Fibroblast of villous mesenchyme (primary cell): ENCODE measurements around the gene DAB2. TPM values are rescaled to one million over a fixed set of nuclear protein-coding genes. Genes with fewer than 3 reads are reported as not detected.
"Not testable (repeated sequence)": the region's sequence is repeated elsewhere in the genome, so short reads cannot be mapped to it uniquely, and the experiment has no call there.

Source experiments
- DNase-seq: peaks from one replicate; pipeline ENCODE4 v3.0.0-alpha.2; 2010; ENCODE audit warnings: low read depth
- H3K4me3 ChIP-seq: 2 replicates; pipeline ENCODE4 v1.5.1; 2011; ENCODE audit warnings: low read depth, mild to moderate bottlenecking, low read length
- CTCF ChIP-seq: IDR thresholded peaks from 2 replicates; pipeline ENCODE4 v1.5.1; 2012; ENCODE audit warnings: low read depth, mild to moderate bottlenecking, low read length; ENCODE audit not compliant: insufficient read depth
- total RNA-seq: library from RNA; depleted of rRNA; stranded (reverse); fragments of >200 nt; gene quantifications from 2 replicates; pipeline ENCODE4 v1.2.3, GENCODE V29; 2012

The DAB2 gene
- total RNA-seq, 1 donor: 332 TPM

DNA sequence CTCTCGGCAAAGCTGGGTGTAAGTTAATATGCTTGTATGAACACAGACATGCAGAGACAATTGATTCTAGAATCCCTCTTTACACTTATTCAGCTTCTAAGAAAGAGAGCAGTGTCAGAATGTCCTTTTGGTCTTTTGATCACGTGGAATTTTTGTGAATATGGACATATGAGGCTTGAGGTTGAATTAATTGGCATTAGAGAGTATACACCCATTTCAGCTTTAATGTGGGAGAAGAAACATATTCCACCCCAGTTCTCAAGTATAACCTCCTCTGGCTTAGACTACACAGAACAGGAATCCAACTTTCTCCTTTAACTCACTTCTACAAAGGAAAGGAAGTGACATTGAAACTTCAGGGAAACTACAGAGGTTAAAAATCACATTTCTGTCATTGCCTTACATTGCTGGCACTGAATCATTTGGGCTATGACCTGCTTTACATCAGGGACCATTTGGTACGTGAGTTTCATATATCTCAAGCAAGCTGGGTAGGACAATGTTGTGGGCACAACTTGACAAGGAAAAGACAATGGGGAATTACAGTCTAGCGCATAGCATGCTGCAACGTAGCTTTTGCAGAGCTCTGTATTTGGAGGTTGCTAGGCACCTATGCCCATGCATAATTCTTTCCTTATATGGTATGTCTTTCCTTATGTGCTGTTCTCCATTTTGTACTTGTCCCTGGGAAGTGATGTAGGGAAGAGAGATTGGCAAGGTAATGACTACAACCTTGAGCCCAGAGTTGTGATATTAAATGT, 19.5 kb downstream of the DAB2 start:
- DNase-seq: no peak
- TF ChIP-seq CTCF: no peak
- no peak overlapping the region for H3K4me3 ChIP-seq

DNA sequence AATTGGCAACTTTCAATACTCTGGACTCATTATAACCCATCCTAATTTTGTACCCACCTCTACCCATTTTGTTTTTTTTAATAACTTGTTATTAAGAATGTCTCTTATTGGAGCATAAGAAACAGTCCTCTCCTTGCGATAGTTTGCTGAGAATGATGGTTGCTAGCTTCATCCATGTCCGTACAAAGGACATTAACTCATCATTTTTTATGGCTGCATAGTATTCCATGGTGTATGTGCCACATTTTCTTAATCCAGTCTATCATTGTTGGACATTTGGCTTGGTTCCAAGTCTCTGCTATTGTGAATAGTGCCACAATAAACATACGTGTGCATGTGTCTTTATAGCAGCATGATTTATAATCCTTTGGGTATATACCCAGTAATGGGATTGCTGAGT, 21.0 kb downstream of the DAB2 start:
- DNase-seq, H3K4me3 ChIP-seq: not testable (repeated sequence)

DNA sequence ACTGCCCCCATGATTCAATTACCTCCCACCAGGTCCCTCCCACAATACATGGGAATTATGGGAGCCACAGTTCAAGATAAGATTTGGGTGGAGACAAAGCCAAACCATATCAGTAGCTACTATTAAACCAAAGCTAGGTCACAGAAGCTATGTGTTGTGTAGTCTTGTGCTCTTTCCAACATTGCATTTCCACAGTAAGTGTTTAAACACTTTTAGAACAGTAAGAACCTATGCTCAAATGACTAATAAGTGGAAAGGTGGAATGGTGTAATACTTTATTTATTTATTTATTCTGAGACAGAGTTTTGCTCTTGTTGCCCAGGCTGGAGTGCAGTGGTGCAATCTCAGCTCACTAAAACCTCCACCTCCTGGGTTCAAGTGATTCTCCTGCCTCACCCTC, 22.6 kb downstream of the DAB2 start:
- peak; percentile 37 for DNase-seq
- H3K4me3 ChIP-seq: not testable (repeated sequence)

DNA sequence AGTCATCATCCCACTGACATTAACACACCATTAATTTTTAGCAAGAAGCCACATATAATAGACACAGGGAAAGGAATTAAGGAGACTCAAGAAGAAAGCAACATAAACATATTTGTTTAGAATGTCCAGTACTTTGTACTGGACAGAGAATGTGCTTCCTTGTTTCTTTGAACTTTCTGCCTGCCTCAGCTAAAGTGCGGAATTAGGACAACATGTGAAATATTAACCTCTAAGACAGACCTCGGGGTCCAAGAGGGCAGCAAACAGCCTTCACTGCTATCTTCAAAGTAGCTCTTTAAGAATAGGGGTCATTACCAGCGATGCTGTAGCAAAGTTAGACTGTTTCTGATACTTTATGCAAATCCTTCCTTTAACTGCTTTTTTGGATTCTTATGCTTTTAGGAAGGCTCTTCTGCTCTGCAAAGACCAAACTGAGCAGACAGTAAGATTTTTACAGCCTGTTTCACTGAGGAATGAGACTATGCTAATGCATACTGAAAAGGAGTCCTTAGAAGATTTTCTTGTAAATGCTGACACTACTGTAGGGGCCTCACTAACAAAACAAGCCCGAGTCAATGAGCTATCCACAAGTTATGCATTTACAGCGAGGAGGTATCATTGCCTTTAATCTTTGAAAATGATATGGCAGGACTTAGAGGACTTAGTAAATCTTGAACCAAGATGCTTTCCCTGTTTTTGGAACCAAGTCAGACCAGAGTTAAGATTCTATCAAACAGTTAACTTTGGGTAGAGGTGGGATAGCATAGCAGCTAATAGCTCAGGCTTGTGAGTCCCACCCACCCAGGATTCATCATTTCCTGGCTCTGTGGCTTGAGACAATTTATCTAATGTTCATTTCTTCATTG, 23.8 kb downstream of the DAB2 start:
- H3K4me3 ChIP-seq: no peak overlapping the region
- DNase-seq: peak; percentile 66
- TF ChIP-seq CTCF: no peak

DNA sequence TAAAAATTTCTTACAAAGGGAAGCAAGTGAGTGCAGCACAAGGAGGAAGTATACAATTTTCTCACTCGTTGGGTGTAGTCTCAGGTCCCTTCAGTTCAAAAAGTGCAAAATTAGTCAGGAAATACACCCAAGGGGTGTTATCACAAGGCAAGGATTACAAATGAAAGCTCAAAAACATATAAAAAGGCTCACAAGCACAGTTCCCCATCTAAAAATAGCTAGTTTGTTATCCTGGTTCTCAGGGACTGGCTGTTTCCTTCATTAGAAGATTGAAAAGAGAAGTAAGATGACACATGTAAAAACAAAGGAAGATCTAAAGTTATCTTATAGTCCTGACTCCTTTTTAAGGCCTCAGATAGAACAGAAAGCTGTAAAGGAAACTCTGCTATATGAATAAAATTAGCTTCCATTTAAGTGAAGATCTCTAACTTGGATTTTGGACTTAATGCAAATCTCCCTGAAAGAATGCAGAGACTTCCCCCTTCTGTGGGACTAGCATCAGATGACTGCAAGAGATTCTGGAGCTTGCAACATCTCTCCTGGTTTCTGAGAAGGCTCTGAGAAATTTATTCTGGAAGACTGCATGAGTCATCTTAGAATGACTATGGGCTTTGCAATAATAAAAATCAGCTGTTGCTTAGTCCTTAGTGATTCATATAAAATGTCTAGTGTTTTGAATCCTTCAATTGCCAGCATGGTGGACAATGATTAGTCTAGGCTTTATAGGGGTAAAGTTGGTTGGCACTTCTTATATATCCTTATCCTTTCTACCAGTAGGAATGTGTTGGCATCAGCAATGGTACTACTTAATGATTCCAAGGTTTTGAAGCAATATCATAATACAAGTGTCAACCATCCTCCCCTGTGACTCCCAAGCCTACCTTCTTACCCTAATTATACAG, 25.4 kb downstream of the DAB2 start:
- peak; percentile 99 for DNase-seq
- no peak overlapping the region for H3K4me3 ChIP-seq
- TF ChIP-seq CTCF: no peak

- no peak overlapping the region for H3K4me3 ChIP-seq
- TF ChIP-seq CTCF: no peak
- DNase-seq: no peak
These were observed 27.9 kb downstream of the DAB2 start for GRCh38 chr5:39396843-39397242.

- DNase-seq: peak; percentile 51
- H3K4me3 ChIP-seq: no peak overlapping the region
- TF ChIP-seq CTCF: no peak
These were observed 29.3 kb downstream of the DAB2 start for GRCh38 chr5:39395521-39395920.
